Measurements from ENCODE around the gene AADACL3. TPM values are rescaled to one million over a fixed set of nuclear protein-coding genes. Genes with fewer than 3 reads are reported as not detected.
A peak's percentile ranks its signal among the peaks of the same experiment; 100 is the strongest.

AADACL3 gene
- total and polyA plus RNA-seq, 9 of the 15 experiments (the other 6 are each of a cell fraction or from before 2014, with no cell fraction given), result not detected

DNA sequence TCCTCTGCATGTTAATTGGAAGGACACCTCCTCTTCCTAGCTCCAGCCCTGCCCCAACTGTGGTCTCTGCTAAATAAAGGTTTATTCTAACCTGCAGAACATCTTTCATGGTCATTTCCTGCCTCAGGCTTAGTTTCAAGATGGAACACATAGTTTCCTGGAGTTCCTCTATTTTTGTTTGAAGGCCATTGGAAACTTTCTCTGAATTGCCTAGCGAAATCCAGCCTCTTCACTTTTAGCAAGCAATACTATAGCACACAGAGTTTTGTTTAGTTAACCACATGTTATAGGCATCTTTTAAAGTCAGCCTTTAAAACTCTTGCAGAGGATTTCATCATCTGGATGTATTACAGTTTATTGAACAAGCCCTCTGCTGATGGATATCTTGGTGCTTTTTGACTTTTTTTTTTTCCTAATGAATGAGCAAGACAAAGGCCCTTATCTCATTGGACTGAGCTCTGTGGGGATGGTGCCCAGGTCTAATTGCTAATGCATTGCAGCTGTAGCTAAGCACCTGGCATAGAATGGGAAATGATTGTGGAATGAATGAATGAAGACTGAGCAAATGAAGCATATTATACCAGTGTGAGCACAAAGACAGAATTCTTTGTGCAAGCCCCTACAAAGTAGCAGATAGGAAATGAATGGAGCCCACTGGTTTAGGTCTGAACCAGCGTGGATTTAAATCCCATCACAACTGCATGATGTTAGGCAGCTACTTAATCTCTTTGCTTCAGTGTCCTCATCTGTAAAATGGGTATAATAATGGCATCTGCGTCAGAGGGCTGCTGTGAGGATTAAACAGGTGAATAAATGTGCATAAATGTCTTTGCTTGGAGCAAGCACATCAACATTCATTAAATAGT is 29.4 kb downstream of the AADACL3 start (continued):
- TF ChIP-seq, protein P1, sequence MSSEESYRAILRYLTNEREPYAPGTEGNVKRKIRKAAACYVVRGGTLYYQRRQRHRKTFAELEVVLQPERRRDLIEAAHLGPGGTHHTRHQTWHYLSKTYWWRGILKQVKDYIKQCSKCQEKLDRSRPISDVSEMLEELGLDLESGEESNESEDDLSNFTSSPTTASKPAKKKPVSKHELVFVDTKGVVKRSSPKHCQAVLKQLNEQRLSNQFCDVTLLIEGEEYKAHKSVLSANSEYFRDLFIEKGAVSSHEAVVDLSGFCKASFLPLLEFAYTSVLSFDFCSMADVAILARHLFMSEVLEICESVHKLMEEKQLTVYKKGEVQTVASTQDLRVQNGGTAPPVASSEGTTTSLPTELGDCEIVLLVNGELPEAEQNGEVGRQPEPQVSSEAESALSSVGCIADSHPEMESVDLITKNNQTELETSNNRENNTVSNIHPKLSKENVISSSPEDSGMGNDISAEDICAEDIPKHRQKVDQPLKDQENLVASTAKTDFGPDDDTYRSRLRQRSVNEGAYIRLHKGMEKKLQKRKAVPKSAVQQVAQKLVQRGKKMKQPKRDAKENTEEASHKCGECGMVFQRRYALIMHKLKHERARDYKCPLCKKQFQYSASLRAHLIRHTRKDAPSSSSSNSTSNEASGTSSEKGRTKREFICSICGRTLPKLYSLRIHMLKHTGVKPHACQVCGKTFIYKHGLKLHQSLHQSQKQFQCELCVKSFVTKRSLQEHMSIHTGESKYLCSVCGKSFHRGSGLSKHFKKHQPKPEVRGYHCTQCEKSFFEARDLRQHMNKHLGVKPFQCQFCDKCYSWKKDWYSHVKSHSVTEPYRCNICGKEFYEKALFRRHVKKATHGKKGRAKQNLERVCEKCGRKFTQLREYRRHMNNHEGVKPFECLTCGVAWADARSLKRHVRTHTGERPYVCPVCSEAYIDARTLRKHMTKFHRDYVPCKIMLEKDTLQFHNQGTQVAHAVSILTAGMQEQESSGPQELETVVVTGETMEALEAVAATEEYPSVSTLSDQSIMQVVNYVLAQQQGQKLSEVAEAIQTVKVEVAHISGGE (CRISPR knock-in tag; IDR thresholded peaks at IDR 0.05), result no peak
- TF ChIP-seq, protein P2, sequence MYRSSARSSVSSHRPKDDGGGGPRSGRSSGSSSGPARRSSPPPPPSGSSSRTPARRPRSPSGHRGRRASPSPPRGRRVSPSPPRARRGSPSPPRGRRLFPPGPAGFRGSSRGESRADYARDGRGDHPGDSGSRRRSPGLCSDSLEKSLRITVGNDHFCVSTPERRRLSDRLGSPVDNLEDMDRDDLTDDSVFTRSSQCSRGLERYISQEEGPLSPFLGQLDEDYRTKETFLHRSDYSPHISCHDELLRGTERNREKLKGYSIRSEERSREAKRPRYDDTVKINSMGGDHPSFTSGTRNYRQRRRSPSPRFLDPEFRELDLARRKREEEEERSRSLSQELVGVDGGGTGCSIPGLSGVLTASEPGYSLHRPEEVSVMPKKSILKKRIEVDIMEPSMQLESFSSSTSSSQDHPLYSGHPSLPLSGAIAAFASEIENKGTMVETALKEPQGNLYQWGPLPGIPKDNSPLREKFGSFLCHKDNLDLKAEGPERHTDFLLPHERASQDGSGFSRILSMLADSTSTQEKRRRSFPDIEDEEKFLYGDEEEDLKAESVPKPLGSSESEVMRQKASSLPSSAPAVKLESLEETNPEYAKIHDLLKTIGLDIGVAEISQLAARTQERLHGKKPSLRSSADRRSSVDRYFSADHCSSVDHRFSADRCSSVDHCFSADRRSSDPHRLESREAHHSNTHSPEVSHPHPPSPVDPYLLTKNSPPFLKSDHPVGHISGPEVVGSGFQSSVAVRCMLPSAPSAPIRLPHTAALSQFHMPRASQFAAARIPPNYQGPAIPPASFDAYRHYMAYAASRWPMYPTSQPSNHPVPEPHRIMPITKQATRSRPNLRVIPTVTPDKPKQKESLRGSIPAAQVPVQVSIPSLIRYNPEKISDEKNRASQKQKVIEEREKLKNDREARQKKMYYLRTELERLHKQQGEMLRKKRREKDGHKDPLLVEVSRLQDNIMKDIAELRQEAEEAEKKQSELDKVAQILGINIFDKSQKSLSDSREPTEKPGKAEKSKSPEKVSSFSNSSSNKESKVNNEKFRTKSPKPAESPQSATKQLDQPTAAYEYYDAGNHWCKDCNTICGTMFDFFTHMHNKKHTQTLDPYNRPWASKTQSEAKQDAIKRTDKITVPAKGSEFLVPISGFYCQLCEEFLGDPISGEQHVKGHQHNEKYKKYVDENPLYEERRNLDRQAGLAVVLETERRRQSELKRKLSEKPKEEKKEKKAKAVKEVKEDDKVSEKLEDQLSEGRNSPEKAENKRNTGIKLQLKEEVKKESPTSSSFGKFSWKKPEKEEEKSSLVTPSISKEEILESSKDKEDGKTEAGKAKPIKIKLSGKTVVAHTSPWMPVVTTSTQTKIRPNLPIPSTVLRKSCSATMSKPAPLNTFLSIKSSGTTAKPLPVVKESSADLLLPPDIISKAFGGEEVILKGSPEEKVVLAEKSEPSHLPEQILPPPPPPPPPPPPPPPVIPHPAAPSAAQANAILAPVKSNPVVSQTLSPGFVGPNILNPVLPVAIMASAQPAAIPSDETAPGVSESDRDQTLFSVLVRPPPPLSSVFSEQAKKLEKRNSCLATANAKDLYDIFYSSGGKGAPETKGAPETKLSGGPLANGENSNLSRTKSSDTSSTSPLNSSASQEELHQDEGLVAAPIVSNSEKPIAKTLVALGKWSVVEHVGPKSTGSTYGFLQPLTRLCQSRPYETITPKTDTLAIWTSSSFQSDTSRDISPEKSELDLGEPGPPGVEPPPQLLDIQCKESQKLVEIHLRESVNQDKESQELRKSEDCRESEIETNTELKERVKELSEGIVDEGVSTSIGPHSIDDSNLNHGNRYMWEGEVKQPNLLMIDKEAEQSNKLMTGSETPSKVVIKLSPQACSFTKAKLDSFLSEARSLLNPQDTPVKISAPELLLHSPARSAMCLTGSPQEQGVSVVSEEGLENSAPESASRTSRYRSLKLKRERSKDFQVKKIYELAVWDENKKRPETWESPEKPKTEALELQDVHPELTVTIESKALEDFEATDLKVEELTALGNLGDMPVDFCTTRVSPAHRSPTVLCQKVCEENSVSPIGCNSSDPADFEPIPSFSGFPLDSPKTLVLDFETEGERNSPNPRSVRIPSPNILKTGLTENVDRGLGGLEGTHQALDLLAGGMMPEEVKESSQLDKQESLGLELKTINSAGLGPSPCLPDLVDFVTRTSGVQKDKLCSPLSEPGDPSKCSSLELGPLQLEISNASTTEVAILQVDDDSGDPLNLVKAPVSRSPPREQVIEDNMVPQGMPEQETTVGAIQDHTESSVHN (IDR thresholded peaks at IDR 0.05; ENCODE audit: borderline replicate concordance in 1 of 2, low read depth in 1 of 2), result peak; percentile 58 to 70; a peak in 1 of 4 replicates
- TF ChIP-seq, protein P3, sequence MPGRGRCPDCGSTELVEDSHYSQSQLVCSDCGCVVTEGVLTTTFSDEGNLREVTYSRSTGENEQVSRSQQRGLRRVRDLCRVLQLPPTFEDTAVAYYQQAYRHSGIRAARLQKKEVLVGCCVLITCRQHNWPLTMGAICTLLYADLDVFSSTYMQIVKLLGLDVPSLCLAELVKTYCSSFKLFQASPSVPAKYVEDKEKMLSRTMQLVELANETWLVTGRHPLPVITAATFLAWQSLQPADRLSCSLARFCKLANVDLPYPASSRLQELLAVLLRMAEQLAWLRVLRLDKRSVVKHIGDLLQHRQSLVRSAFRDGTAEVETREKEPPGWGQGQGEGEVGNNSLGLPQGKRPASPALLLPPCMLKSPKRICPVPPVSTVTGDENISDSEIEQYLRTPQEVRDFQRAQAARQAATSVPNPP (IDR thresholded peaks at IDR 0.05; ENCODE audit: borderline replicate concordance, insufficient read depth, insufficient read length), result no peak
- no peak for TF ChIP-seq TFAM (CRISPR knock-in tag; conservative IDR thresholded peaks at IDR 0.05)
- peak; percentile 97 for TF ChIP-seq RBM25 (IDR thresholded peaks at IDR 0.05; ENCODE audit: low read depth, low read length, severe bottlenecking)
- TF ChIP-seq ZNF583 (CRISPR knock-in tag; IDR thresholded peaks at IDR 0.05), result peak; percentile 54
- TF ChIP-seq, protein P4, sequence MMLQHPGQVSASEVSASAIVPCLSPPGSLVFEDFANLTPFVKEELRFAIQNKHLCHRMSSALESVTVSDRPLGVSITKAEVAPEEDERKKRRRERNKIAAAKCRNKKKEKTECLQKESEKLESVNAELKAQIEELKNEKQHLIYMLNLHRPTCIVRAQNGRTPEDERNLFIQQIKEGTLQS (IDR thresholded peaks at IDR 0.05), result peak; percentile 95
- TF ChIP-seq, protein P4 (CRISPR knock-in tag; conservative IDR thresholded peaks at IDR 0.05), result no peak
- TF ChIP-seq SRSF3 (IDR thresholded peaks at IDR 0.05; ENCODE audit: insufficient read depth, low read length), result no peak
- TF ChIP-seq ZNF431 (CRISPR knock-in tag; IDR thresholded peaks at IDR 0.05), result no peak
- 0 out of 2 replicates have a peak, but pooled peaks have one; percentile 37 for TF ChIP-seq ZNF41 (CRISPR knock-in tag; conservative IDR thresholded peaks at IDR 0.05)
